ENCODE results near the gene ANK3.

The ANK3 gene

GRCh38 chr10:60114765-60115586 is 274.7 kb downstream of the ANK3 start:
- no peak overlapping the region for H3K27ac ChIP-seq (ENCODE audit: low read length)
- H3K9ac ChIP-seq (ENCODE audit: low read length in 2 of 2): no peak overlapping the region
- H3K36me3 ChIP-seq (ENCODE audit: control insufficient read depth in 2 of 2, insufficient read depth in 2 of 2, low read length in 2 of 2): no peaks in the 10 kb centered on the region
- H3K4me1 ChIP-seq (ENCODE audit: control insufficient read depth, insufficient read depth, low read length): no peaks in the 10 kb centered on the region
- H3K9me3 ChIP-seq (ENCODE audit: control insufficient read depth in 2 of 2, low read length in 2 of 2): no peaks in the 10 kb centered on the region
- H3K4me3 ChIP-seq (ENCODE audit: low read length in 2 of 2): no peak overlapping the region
- no peaks in the 10 kb centered on the region for H3K27me3 ChIP-seq (ENCODE audit: control insufficient read depth in 1 of 2, insufficient read depth in 2 of 2, low read length in 2 of 2)

DNA sequence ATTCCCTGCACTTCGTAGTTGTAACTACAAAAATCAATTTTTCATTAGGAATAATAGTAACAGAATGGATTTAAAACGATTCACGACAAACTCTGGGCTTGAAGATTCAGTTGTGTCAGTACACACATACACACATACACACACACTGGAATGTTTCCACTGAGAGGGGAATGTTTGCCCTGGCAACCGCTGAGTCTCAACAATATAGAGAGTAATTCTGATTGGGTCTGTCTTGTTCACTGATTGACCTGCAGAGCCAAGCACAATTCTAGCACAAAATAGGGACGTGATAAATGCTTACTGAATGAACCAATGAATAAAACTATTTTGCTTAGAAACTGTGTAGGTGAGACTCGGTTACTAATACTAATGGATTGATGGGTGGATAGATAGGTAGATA is 278.9 kb downstream of the ANK3 start:
- no peak overlapping the region for H3K9ac ChIP-seq (ENCODE audit: low read length in 2 of 2)
- no peaks in the 10 kb centered on the region for H3K36me3 ChIP-seq (ENCODE audit: control insufficient read depth in 2 of 2, insufficient read depth in 2 of 2, low read length in 2 of 2)
- H3K27ac ChIP-seq (ENCODE audit: low read length): no peak overlapping the region
- no peaks in the 10 kb centered on the region for H3K4me1 ChIP-seq (ENCODE audit: control insufficient read depth, insufficient read depth, low read length)
- H3K27me3 ChIP-seq (ENCODE audit: control insufficient read depth in 1 of 2, insufficient read depth in 2 of 2, low read length in 2 of 2): no peaks in the 10 kb centered on the region
- H3K9me3 ChIP-seq (ENCODE audit: control insufficient read depth in 2 of 2, low read length in 2 of 2): no peaks in the 10 kb centered on the region
- H3K4me3 ChIP-seq (ENCODE audit: low read length in 2 of 2): no peak overlapping the region

GRCh38 chr10:60107308-60107976 is 282.2 kb downstream of the ANK3 start:
- Histone ChIP-seq H3K27me3 (ENCODE audit: control insufficient read depth in 1 of 2, insufficient read depth in 2 of 2, low read length in 2 of 2) (no peaks in the 10 kb centered on the region), H3K4me1 (ENCODE audit: control insufficient read depth, insufficient read depth, low read length) (no peaks in the 10 kb centered on the region), H3K9me3 (ENCODE audit: control insufficient read depth in 2 of 2, low read length in 2 of 2) (no peaks in the 10 kb centered on the region), H3K9ac (ENCODE audit: low read length in 2 of 2) (no peak overlapping the region), H3K4me3 (ENCODE audit: low read length in 2 of 2) (no peak overlapping the region), H3K36me3 (ENCODE audit: control insufficient read depth in 2 of 2, insufficient read depth in 2 of 2, low read length in 2 of 2) (no peaks in the 10 kb centered on the region), H3K27ac (ENCODE audit: low read length) (no peak overlapping the region)

- H3K4me3 ChIP-seq (ENCODE audit: low read length in 2 of 2): no peak overlapping the region
- H3K9ac ChIP-seq (ENCODE audit: low read length in 2 of 2): no peak overlapping the region
These were observed 284.4 kb downstream of the ANK3 start for GRCh38 chr10:60105295-60105695.

DNA sequence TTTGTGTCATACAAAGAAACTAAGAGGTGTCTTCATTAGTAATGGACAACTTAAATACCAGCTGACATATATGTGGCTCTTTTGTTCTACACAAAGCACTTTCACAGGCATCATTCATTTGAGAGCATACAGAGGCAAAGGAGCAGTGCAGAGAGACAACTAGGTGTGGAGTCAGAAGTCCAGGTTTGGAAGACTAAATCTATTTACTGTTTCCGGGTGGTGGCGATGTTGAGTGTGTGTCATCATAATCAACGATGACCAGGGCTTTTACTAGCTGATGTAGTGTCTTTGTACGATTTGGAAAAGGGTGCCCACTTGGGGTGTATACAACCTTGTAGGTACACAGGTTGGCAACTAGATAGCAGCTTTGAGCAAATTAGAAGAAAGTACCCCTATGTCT is 287.9 kb downstream of the ANK3 start:
- Histone ChIP-seq H3K27me3 (ENCODE audit: control insufficient read depth in 1 of 2, insufficient read depth in 2 of 2, low read length in 2 of 2) (no peaks in the 10 kb centered on the region), H3K9me3 (ENCODE audit: control insufficient read depth in 2 of 2, low read length in 2 of 2) (no peaks in the 10 kb centered on the region), H3K4me1 (ENCODE audit: control insufficient read depth, insufficient read depth, low read length) (no peaks in the 10 kb centered on the region), H3K36me3 (ENCODE audit: control insufficient read depth in 2 of 2, insufficient read depth in 2 of 2, low read length in 2 of 2) (no peaks in the 10 kb centered on the region), H3K27ac (ENCODE audit: low read length) (no peak overlapping the region), H3K9ac (ENCODE audit: low read length in 2 of 2) (no peak overlapping the region), H3K4me3 (ENCODE audit: low read length in 2 of 2) (no peak overlapping the region)

More at GRCh38 chr10:60105295-60105695, 284.4 kb downstream of the ANK3 start:
- Histone ChIP-seq H3K9me3 (ENCODE audit: control insufficient read depth in 2 of 2, low read length in 2 of 2) (no peaks in the 10 kb centered on the region), H3K36me3 (ENCODE audit: control insufficient read depth in 2 of 2, insufficient read depth in 2 of 2, low read length in 2 of 2) (no peaks in the 10 kb centered on the region), H3K27ac (ENCODE audit: low read length) (no peak overlapping the region), H3K4me1 (ENCODE audit: control insufficient read depth, insufficient read depth, low read length) (no peaks in the 10 kb centered on the region), H3K27me3 (ENCODE audit: control insufficient read depth in 1 of 2, insufficient read depth in 2 of 2, low read length in 2 of 2) (no peaks in the 10 kb centered on the region)

DNA sequence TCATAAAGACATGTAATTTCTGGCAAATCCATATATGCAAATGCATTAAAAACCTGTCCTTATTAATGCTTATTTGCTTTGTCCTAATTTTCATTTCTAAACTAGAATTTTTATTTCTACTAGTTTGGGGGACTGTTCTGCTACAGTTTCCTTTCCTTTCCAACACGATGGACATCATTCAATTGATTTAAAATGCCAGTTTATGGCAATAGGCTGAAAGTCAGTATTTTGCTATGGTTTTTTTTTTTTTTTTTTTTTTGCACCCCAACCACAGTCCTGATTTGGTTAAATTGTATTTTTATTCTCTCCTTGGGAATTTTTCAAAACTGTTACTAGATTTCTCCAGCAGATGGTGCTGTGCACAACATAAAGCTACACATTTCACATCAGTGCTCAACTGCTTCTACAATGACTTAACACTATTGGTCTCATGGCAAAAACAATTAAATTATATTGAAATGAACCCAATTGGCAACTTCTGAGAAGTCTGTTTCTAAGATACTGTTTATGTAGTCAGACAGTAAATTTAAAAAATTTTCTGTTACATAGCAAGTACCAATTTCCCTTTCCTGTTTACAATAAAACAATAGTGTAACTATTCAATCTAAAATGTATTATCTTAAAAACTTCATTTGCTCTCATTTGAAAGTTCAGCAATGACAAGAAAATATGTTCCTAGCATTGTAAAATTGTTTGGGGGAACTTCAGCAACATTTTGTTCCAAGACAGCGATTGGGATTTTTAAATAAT is 289.5 kb downstream of the ANK3 start:
- no peaks in the 10 kb centered on the region for H3K27me3 ChIP-seq (ENCODE audit: control insufficient read depth in 1 of 2, insufficient read depth in 2 of 2, low read length in 2 of 2)
- H3K9ac ChIP-seq (ENCODE audit: low read length in 2 of 2): no peak overlapping the region
- H3K36me3 ChIP-seq (ENCODE audit: control insufficient read depth in 2 of 2, insufficient read depth in 2 of 2, low read length in 2 of 2): no peaks in the 10 kb centered on the region
- H3K27ac ChIP-seq (ENCODE audit: low read length): no peak overlapping the region
- H3K9me3 ChIP-seq (ENCODE audit: control insufficient read depth in 2 of 2, low read length in 2 of 2): no peaks in the 10 kb centered on the region
- H3K4me3 ChIP-seq (ENCODE audit: low read length in 2 of 2): no peak overlapping the region
- no peaks in the 10 kb centered on the region for H3K4me1 ChIP-seq (ENCODE audit: control insufficient read depth, insufficient read depth, low read length)

DNA sequence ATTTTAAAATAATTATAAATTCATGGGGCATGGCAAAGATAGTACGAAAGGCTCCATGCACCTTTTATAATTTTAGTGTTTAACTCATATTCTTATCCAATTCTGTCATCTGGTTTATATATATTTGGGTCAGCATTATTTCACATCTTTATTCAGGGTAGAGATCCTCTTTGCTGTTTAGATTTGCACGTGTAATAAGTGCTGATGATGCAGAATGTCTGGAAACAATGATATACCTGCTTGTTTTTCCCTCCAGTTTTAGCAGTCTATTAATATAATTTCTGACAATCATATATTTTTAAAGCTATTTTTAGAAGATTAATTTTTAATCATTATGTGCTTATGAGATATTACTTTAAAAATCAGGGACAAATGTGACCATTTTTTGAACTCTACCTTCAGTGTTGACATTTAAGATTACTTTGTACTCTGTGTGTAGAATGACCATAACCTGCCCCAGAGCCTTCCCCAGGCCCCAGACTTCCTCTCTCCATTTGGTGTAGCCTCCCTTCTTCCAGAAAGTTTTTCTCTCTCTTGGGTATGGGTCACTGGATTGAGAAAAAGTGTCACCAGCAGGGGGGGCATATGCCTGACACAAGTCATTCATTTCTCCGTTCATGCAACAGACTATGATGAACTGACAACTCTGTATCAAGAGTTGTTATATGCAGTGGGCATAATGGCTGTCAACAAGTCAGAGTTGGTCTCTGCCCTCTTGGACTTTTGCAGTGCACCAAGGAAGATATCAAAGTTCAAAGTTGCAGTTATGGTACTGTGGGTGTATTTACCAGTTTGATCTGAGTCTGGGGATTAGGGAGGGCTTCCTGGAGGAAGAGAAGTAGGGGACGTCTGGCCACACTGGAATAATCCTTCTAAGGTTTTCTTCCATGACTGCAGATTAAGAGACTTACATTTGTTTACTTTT is 290.7 kb downstream of the ANK3 start:
- Histone ChIP-seq H3K4me3 (ENCODE audit: low read length in 2 of 2) (no peak overlapping the region), H3K27me3 (ENCODE audit: control insufficient read depth in 1 of 2, insufficient read depth in 2 of 2, low read length in 2 of 2) (no peaks in the 10 kb centered on the region), H3K4me1 (ENCODE audit: control insufficient read depth, insufficient read depth, low read length) (no peaks in the 10 kb centered on the region), H3K36me3 (ENCODE audit: control insufficient read depth in 2 of 2, insufficient read depth in 2 of 2, low read length in 2 of 2) (no peaks in the 10 kb centered on the region), H3K27ac (ENCODE audit: low read length) (no peak overlapping the region), H3K9ac (ENCODE audit: low read length in 2 of 2) (no peak overlapping the region), H3K9me3 (ENCODE audit: control insufficient read depth in 2 of 2, low read length in 2 of 2) (no peaks in the 10 kb centered on the region)

GRCh38 chr10:60096761-60097513 is 292.7 kb downstream of the ANK3 start:
- Histone ChIP-seq H3K9me3 (ENCODE audit: control insufficient read depth in 2 of 2, low read length in 2 of 2) (no peaks in the 10 kb centered on the region), H3K9ac (ENCODE audit: low read length in 2 of 2) (no peak overlapping the region), H3K4me1 (ENCODE audit: control insufficient read depth, insufficient read depth, low read length) (no peaks in the 10 kb centered on the region), H3K4me3 (ENCODE audit: low read length in 2 of 2) (no peak overlapping the region), H3K27me3 (ENCODE audit: control insufficient read depth in 1 of 2, insufficient read depth in 2 of 2, low read length in 2 of 2) (no peaks in the 10 kb centered on the region), H3K36me3 (ENCODE audit: control insufficient read depth in 2 of 2, insufficient read depth in 2 of 2, low read length in 2 of 2) (no peaks in the 10 kb centered on the region), H3K27ac (ENCODE audit: low read length) (no peak overlapping the region)

DNA sequence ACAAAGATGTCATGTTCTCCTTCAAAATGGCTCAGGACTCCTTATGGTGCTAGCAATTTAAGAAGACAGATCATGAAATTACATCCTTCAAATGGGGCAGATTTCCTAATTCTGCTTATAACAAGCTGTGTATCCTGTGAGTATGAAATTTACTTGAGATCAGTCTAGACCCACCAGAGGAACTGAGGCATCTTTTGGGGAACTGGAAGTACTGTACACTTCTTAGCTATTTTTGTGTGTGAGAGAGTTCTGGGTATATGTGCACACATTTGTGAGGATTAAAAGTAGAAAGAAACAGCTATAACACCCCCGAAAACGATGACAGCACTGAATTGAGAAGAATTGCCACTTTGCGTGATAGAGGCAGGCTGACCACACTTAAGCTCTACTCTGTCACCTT is 296.4 kb downstream of the ANK3 start:
- Histone ChIP-seq H3K9me3 (ENCODE audit: control insufficient read depth in 2 of 2, low read length in 2 of 2) (no peaks in the 10 kb centered on the region), H3K27me3 (ENCODE audit: control insufficient read depth in 1 of 2, insufficient read depth in 2 of 2, low read length in 2 of 2) (no peaks in the 10 kb centered on the region), H3K4me1 (ENCODE audit: control insufficient read depth, insufficient read depth, low read length) (no peaks in the 10 kb centered on the region), H3K27ac (ENCODE audit: low read length) (no peak overlapping the region), H3K4me3 (ENCODE audit: low read length in 2 of 2) (no peak overlapping the region), H3K9ac (ENCODE audit: low read length in 2 of 2) (no peak overlapping the region), H3K36me3 (ENCODE audit: control insufficient read depth in 2 of 2, insufficient read depth in 2 of 2, low read length in 2 of 2) (no peaks in the 10 kb centered on the region)
